HG03354 (cell line): Measurements from ENCODE around the gene TMEM198.

Experiments used
- ATAC-seq: cut with Tn5 transposase; IDR thresholded peaks from one replicate; pipeline ENCODE4 v1.9.1; 2021; ENCODE audit warnings: mild to moderate bottlenecking; ENCODE audit not compliant: unreplicated experiment, poor library complexity, severe bottlenecking

The TMEM198 gene

DNA sequence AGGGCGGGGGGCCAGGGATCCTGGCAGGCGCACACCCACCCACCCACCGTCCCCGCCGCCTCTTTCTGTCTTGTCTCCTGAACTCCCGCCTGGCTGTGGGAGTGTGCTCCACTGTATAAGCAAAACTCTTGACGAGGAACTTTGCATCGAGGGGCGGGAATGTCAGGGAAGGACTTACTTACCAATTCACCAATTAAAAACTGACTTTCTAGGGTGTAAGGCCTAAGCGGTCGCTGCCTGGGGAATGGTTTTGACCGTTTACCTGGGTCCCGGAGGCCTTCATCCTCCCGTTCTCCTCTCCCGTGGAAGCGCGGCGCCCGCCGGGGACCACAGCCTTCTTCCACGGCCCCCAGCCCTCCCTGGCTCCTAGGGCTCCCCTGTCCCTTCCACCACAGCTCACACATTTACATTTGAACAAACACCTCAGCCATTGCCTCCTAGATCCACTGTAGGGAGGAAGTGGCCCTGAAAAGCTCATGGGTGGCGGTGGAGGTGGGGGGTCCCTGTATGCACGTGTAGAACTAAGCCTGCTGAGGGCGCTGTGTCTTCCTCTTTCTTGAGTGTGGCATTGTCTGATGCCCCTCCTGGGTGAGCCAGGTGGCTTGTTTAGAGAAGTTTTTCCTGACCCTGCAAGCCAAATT lies 20.7 kb upstream of the TMEM198 start:
- no peak for ATAC-seq

DNA sequence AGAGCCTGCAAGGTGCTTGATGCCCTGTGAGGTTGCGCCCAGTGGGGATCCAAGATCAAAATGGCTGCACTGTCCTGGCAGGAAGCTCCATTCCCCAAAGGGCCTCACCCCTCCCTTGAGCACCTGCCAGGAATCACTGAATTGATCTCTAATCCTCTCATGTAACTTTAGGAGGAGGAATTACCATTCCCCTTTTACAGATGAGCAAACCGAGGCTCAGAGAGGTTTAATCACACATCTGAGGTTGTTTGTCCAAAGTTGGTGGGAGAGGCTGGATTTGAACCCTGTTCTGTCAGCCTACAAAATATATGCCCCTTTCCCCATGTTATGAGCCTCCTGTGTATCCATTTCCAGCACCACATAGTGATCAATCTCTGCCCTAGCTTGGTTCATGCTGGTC lies 19.0 kb upstream of the TMEM198 start:
- ATAC-seq = no peak

DNA sequence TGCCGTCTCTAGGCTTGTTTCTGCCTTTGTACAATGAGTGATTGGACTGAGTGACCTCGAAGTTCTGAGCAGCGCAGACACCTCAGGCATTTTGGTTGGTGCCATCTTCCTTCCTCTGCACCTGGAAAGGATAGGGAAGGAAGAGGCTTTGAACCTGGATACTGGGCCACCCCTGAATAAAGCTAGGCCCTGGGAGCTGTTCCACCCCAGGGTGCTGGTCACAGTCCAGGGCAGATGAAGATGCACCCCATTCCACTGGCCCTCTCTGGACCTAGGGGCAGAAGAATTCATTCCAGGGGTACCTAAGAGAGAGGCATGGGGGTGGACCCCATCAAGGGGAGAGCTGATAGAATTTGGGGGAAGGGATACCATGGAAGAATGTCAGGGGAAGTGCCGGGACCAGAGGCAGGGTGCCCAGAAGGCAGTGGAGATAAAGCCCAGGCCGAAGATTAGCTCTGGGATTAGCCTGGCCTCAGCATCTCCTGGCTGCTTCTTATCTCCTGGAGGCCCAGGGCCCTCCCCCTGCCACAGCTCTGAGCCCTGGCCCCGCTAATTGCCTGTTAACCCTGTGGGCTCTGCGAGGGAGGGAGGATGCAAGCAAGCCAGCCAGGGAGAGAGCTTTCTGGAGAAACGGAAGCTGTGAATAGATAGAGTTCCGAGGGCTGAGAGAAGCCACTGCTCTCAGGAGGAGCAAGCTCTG lies 18.1 kb upstream of the TMEM198 start:
- no peak for ATAC-seq

DNA sequence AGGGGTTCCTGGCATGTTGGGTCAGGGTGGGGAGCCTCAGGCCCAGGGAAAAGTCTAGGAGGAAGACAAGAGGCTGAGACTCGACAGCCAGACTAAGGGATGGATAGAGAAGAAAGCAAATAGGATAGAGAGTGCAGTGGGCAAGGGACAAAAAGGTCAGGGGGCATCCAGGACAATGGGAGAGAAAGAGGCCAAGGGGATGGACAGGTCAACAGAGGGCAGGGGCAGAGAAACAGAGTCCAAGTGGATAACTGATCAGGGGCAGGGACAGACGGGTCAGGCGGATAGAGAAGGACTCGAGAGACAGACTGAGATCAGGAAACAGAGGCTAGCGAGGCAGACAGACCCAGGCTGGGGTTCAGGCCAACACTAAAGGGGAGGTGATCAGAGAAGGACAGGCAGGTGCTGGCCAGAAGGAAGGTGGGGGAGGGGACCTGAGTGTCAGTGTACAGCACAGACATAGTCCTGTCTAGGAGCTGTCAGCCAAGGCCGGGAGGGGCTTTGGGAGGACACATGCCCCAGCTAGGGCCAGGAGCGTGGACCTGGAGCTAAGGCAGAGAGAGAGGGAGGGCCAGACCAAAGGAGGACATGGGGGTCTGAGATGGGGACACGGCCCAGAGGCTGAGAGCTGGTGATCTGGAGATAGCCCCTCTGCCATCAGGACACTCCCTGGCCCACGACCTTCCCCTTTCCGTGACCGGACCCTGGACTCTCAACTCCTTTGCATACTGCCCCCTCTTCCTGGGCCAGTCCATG lies 17.3 kb upstream of the TMEM198 start:
- no peak for ATAC-seq

DNA sequence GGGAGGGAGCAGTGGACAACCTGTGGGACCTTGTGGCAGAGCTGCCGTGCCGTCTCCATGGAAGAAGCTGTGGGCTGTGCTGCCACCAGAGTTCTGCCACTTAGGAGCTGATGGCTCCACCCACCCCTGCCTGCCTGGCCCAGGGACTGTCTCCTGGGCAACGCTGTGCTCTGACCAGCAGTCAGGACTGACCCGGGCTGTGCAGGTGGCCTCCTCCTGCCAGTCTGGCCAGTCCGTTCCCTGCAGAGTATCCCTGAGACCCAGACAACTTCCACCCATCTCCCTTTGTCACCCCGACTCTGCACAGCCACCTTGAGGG lies 16.8 kb upstream of the TMEM198 start:
- no peak for ATAC-seq

DNA sequence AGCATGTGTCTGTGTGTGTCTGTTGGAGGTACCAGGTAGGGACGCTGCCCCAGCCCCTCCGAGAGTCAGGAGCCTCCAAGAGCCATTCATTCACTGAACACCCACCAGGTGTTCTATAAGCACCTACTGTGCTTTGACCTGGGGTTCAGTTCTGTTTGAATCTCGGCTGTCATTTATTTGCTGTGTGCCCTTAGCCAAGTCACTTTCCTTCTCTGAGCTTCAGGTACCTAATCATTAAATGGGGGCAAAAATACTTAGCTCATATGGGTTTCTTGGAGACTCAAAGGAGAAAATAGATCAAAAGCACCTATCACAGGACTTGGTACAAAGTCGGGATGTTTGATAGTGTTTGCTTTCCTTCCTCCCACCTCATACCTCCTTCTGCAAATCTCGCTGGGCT lies 16.4 kb upstream of the TMEM198 start:
- no peak for ATAC-seq

DNA sequence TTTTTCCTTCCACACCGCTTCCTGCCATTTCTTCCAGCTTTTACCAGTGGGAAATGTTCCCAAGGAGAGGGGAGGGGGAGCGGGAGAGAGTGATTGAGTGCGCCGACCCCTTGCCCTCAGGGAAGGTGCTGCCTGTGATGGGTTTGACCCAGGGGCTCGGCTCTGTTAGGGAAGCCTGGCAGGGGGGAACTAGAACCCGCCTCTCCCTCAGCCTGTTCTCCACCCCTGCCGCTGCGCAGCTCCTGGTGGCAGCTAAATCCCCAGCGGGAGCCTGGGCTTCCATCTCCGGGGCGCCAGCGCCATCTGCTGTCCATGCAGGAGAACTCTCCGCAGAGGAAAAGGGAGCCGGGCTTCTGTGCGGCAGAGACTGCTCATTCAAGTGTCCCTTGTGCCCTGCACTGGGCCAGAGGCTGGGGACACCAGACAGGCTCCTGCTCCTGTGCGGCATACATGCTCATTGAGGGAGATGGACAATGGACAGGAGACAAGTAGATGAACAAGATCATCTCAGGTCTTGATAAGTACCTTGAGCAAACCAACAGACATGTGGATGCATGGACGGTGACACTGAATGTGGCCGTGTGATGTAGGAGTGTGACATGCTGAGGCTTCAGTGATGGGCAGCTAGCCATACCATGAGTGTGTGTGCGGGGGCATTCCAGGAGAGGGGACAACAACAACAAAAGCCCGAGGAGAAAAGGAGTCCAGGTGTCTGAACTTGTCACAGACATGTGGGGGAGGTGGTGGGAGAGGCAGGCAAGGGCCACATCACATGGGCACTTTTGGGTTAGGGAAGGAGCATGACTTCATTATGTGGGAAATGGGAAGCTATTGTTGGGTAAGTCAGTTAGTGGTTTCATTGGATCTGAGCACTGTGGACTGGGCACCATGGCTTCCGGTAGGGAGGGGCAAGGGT lies 13.5 kb upstream of the TMEM198 start:
- ATAC-seq = peak; percentile 92

DNA sequence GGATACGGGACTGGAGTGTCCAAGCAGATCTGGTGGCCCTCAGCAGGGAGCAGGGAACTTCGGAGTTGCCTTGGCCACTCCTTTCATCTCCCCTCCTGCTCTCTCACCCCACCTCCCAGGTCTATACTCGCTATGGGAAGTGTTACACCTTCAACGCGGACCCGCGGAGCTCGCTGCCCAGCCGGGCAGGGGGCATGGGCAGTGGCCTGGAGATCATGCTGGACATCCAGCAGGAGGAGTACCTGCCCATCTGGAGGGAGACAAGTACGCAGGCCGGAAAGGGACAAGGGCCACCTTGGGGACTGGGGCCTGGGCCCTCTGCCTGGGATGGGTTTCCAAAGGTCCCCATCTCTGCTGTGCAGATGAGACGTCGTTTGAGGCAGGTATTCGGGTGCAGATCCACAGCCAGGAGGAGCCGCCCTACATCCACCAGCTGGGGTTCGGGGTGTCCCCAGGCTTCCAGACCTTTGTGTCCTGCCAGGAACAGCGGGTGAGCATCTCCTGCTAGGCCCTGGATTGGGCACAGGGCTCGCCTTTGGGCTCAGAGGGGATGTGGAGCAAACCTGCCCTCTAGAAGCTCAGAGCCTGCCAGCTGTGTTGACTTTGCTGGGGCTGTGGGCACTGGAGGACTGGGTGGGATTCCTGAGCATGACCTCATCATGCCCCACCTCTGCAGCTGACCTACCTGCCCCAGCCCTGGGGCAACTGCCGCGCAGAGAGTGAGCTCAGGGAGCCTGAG lies 12.0 kb upstream of the TMEM198 start:
- no peak for ATAC-seq

DNA sequence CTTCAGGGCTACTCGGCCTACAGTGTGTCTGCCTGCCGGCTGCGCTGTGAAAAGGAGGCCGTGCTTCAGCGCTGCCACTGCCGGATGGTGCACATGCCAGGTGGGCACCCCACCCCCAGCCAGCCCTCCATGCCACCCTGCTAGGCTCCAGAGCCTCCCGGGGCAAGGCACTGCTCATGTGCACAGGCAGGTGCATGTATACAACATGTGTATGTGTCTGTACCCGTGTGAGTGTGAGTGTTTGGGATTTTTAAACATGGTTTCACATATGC lies 11.5 kb upstream of the TMEM198 start:
- ATAC-seq = no peak

DNA sequence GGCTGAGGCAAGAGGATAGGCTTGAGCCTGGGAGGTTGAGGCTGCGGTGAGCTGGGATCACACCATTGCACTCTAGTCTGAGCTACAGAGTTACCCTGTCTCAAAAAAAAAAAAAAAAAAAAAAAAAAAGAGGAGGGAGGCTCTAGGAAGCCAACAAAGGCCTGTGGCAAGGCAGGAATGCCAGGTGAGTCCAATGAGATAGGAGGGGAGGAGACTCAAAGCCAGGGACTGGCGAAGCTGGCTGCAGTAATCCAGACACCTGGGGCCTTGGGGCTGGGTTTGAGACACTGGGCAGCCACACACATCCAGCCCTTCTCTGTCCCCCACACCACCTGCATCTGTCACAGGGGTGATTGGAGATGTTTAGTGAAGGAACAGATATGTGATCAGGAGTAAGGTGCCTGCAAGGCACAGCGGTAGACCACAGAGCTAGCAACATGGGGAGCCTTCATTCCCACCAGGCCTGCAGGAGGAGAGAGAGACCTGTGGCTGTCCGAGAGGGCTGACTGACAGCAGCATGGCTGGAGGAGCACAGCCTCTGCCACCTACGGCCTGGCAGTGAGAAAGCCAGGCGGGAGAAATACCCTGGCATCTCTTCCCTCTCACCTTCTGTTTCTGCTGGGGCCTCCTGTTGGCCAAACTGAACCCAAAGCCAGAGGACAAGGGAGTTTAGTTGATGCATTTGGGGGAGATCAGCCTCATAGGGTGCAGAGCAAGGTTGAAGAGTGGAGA lies 9.7 kb upstream of the TMEM198 start:
- ATAC-seq = no peak

DNA sequence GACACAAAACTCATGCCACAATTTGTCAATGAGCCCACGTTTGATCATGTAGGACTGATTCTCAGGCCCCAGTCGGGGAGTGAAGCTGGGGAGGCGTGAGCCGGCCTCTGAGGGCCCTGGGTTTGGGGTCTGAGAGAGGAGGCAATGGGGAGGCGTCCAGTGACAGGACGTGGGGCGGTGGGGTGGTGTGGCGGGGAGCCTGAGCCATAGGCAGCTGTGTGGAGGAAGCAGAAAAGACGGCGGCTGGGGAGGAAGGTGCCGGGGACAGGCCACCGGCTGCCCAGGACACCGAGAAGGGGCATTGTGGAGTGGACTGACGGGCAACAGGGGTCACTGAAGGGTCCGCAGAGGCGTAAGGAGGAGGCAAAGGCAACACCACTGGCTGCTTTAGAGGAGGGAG lies 7.4 kb upstream of the TMEM198 start:
- no peak for ATAC-seq

DNA sequence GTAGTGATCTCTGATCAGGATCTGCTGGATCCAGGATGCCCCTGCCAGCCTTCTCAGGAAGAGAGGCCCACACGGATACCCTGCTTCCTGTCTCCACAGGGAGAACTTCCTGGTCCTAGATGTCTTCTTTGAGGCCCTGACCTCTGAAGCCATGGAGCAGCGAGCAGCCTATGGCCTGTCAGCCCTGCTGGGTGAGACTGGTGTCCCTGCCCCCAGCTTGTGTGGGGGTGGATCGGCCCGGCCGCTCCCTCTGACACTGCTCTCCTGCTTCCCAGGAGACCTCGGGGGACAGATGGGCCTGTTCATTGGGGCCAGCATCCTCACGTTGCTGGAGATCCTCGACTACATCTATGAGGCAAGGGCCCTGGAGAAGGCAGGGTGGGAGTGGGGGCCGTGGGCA lies 6.9 kb upstream of the TMEM198 start:
- ATAC-seq = no peak

DNA sequence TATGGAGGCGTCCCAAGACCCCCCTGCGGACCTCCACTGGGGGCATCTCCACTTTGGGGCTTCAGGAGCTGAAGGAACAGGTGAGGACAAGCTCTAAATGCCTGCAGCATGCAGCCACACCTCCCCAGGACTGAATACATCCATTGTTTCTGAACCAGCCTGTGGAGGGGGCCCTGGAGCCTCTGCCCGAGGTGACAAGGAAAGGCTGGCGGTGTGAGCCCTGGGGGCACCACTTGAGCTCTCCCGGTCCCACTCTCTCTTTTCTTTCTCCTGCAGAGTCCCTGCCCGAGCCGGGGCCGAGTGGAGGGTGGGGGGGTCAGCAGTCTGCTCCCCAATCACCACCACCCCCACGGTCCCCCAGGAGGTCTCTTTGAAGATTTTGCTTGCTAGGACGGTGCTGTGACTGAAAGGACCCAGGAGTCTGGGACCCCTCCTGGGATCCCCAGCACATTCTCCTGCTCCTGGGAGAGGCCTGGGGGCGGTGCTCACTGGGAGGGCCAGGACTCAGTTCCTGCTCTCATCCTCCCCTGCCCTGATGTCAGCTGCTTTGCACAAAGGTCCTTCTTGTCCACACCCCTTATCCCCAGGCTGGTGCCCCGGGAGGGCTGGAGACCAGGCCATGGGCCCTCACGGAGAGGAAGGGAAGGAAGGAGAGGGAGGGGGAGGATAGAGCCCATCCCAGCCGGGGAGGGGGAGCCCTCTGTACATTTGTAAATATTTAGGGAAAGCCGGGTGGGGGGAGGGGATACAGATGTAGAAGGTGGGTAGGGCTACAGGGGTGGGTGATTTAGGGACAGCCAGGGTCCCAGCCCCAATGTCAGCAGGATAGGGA lies 6.0 kb upstream of the TMEM198 start:
- no peak for ATAC-seq

DNA sequence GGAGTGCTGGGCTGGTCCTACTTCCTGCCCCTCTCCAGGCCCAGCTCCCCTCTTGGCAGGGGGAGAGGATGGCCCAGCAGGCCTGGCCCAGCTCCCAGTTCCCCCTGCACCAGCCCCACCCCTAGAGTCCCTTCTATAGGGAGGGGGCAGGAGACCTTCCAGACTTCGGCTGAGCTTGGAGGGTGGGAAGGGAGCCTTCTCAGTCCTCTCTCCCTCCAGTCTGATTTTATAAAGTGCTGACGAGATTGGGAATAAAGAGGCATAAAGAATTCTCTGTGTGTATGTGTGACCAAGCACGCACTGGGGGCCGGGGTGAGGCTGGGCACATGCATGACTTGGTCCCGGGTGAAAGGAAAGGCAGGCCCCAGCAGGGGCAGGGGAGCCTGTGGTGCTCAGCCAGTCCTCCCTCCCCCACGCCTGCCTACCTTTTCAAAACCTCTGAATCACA lies 5.3 kb upstream of the TMEM198 start:
- no peak for ATAC-seq

DNA sequence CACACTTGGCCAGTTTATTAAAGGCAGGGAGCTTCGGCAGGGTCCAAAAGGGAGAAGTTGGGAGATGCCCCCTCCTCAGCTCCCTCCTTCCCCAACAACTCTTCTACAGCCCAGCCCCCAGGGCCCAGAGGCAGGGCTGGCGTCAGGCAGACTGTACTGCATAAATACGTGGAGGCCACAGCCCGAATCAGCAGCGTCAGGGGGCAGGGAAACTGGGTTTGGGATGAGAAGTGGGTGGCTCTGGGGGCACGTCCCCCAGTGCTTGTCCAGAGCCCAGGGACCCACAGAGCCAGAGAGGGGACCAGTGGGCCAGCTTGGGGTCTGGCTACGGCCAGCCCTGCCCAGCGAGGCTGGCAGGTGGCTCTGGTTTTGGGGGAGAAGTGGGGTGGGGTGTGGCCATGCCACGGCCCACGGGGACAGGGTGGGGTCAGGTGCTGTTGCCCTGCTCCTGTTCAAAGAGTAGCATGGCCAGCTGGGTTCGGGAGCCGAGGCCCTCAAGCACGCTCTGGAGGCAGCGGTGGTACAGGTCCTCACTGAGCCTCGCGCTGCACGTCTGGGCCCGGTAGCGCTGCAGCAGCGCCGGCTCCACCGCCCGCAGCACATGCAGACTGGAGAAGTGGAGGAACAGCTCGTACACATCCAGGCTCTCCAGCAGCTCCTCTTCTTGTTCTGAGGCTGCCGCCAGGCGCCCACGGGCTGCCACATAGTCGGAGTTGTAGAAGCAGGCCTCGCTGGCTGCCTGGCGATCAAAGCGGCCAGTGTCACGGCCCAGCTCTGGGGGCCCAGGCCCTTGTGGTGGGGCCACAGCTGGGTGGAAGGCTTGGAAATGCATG lies 4.7 kb upstream of the TMEM198 start:
- no peak for ATAC-seq

DNA sequence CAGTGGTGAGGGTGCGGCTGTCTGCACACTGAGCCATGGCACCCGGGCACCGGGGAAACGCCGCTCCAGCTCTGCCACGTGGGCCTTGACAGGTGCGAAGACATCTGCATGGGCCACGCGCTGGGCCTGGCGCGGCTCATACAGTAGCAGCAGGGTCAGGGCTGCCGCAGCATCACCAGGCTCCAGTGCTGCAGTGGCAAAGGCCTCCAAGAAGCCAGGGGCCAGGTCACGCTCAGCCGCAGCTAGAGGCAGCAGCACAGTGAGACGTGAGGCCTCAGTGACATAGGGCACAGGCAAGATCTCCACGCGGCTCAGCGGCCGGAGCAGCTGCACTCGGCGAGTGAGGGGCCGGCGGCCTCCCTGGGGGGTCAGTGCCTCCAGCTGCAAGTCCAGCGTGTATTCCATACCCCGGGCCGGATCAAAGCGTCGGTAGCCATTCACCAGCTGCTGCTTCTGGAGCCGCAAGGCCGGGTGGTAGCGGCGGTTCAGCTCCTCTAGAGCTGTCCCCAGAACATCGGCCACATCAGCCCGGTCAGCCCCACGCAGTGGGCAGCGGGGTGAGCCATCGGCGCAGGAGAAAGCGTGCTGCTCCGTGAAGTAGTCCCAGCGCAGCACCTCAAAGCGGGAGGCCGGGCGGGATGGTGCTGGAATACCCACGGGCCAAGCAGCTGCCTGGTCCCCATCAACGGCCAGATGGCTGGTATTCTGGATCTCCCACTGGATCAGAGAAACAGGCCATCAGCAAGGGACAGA lies 3.7 kb upstream of the TMEM198 start:
- ATAC-seq = no peak
